Inflammatory macrophage treated with lipopolysaccharide for 1 hour (primary cell): ENCODE data around the gene TNIP2.

Experiments used
- DNase-seq, 2 donors: peaks; one replicate each; pipeline ENCODE4 v3.0.0-alpha.2; 2020 to 2022

The TNIP2 gene

DNA sequence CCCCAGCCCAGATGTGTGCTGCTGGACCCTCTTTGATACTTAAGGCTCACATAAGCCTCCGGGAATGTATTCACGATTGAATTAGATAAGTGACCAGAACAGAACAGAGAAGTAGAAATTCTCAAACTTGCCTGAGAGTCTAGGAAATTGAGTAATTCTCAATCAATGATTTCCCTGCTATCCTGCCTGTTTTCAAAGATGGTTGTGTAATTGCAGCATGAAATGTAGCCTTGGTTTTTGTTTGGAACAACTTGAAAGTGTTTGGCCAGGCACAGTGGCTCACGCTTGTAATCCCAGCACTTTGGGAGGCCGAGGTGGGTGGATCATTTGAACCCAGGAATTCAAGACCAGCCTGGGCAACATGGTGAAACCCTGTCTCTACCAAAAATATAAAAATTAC is 41.2 kb downstream of the TNIP2 start:
- DNase-seq = no peak

DNA sequence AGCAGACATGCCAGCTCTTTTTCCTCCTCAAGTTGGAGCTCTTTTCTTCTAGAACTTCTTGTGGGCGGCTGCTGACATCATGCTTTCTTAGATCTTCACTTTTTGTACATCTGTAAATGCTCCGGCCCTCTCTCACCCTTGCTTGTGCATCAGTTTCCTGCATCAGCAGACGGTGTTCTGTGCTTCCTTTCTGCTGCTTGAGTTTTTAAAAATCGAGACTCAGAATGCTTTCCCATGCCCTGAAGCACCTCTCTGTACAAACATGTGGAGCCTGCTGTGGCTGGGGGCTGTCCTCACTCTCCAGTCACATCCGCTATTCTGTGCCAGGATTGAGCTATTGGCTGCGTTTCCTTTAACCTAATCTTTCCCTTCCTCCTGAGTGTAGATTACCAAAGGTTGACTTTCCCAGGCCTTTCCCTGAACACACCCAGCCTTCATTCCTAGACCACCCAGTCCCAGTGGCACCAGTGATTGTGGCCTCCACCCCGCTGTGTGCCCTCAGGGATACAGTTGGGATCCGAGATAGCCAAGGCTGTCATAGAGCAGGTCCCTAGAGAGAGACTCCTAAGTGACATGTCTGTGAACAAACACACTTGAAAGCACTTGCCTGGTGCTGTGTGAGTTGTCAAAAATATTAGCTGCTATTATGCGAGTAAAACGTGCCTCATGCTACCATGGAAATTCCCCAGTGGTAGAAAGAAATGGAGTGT is 41.9 kb downstream of the TNIP2 start:
- DNase-seq = peak; percentile 33 to 47

DNA sequence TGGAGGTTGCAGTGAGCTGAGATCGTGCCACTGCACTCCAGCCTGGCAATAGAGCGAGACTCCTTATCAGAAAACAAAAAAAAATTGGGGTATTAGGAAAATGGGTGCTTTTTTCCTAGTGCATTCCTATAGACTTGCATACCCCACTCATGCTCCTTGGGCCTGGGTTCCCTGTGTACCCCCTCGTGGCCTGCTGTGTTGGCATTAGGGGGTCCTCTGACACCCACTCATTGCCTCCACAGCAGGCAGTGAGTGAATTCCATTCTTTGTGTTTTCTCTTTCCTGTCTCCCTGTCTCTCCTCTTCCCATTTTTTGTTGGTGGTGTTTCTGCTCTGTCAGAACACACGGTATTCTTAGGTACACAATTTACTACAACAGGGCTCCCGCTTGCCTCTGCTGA is 42.8 kb downstream of the TNIP2 start:
- no peak for DNase-seq

DNA sequence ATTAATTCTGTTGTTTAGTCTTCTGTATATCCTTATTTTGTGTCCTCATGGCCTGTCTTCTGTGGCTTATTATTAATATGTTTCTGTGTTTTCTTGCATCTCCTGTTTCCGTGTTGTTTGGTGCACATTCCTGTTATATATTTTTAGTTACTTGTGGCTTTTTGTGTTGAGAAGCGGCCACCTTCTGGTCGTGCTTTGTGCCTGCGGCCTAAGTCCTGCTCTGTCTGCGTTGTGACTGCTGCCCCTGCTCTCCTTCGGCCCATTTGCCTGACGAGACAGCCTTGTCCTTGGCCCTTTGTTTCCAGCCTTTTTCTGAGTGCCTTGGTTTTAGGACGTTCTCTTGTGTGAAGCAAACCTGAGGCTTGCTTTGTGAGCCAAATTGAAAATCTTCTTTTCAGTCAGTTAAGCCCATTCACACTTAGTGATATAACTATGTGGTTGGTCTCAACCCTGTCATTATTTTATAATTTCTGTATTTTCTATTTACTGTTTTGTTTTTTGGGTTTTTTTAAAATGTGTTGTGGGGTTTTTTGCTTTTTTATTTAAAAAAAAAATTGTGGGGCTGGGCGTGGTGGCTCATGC is 43.8 kb downstream of the TNIP2 start:
- no peak for DNase-seq

DNA sequence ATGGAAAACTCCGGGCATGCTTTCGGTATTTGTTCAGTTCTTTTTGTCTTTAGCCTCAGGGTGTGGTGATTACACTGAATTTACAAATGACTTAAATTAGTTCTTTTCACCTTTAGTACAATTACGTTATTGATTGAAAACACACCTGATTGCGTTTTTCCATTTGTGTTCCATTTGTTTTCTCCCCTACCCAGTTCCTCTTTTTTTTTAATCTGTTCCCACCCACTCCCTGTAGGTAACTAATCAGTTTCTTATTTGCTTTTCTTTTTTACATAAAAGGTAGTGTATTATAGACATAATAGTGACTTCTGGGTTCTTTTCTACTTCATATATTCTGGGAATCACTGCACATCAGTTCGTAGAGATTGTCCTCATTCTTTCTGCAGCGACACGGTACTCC is 53.4 kb downstream of the TNIP2 start:
- no peak for DNase-seq

DNA sequence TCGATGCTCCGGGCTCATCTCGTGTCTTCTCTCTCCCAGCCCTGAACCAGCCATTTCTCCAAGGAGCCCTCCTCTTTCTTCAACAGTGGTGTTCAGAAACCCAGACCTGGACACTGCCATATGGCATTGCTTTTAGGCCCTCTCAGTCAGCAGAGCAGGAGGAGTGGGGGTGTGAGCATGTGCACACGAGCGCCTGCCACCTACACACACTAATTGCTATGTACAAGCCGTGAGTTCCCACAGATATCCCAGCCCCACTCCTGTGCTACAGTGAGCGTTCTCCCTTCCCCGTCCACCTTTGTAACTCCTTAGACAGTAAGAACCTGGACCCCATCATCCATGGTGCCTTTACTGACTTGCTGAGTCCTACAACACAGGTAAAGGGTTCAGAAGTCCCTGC is 53.8 kb downstream of the TNIP2 start:
- DNase-seq = no peak

DNA sequence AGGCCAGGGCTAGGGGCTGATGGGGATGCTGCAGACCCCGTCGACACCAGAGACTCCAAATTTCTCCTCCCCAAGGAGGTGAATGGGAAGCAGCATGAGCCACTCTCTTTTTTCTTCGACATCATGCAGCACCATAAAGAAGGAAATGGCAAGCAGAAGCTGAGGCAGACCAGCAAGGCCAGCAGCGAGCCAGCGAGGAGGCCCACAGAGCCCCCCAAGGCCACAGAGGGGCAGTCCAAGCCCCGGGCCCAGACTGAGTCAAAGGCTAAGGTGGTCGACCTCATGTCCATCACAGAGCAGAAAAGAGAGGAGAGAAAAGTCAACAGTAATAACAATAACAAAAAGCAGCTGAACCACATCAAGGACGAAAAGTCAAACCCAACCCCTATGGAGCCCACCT is 56.1 kb downstream of the TNIP2 start:
- no peak for DNase-seq

DNA sequence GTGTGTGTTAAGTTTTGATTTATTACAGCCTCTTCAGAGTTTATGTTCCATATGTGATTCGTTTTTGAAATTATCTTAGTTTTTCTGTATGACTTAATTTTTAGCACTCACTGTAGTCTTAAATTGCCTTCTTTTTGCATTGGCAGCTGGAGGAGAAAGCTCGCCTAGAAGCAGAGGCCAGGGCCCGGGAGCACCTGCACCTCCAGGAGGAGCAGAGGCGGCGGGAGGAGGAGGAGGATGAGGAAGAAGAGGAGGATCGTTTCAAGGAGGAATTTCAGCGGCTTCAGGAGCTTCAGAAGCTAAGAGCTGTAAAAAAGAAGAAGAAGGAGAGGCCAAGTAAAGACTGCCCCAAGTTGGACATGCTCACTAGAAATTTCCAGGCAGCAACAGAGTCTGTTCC is 56.6 kb downstream of the TNIP2 start:
- DNase-seq = no peak

DNA sequence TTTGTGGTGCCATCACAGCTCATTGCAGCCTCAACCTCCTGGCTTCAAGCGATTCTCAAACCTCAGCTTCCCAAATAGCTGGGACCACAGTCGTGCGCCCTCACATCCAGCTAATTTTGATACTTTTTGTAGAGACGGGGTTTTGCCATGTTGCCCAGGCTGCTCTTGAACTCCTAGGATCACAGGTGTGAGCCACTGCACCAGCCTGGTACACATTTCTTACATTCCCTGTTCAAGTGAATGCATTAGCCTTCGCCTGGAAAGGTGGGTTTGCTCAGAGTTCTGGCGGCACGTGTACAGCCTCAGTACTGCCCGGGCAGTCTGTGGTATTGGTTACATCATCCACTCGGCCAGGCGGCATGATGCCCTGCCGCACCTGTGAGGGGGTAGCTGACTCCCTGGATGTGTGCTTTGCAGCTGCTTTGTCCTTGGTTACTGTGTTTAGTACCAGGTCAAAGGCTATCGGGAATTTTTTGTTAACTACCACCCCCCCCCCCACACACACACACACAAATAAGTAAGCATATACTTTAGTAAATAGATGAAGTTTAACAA is 57.1 kb downstream of the TNIP2 start:
- DNase-seq = no peak

DNA sequence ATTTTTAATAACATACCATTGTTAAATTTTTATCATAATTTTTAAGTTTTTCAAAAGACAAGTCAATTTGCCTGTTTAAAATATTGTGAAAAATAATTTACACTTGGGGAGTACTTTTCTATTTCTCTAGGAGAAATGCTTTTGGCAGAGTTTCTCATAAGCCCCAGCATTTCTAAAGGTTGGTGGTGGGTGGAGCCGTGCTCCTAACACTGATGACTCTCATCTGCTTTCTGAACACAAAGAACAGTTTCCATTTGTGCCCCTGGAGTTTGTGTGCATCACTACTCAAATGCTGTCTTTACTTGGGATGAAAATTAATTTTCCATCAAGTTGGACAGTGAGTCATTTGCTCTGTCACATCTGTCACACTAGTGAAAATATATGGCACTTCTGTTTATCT is 57.6 kb downstream of the TNIP2 start:
- DNase-seq = no peak

DNA sequence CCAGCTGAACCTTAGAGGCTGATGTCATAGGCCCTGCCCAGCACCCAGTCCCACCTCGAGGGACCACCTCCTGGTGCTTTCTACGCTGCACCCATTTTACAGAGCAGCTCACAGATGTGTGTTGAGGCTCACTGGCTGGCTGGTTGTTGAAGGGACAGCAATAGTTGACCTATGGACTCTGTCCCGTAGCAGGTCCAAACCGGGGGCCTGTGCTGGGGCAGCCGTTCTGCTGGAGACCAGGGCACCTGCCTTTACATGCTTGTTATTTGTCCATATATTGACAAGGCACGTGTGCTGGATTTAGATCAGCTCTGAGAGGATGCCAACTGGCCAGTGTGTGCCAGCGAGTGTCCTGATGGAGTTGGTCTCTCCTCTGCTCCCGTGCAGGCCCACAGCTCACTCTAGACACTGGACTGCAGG is 58.1 kb downstream of the TNIP2 start:
- DNase-seq = no peak

DNA sequence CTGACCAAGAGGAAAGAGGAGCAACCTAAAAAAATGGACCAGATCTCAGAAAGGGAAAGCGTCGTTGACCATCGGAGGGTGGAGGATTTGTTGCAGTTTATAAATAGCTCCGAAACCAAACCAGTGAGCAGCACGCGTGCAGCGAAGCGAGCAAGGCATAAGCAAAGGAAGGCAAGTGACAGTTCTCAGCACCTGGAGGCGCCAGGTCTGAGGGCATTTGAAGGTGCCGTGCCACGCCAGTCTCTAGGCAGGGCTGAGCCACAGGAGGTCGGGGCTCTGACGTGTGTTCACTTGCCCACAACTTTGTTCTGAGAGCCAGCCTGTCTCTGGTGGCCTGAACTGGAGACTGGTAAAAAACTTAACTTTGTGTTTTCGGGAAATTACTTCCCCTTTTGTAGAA is 59.7 kb downstream of the TNIP2 start:
- no peak for DNase-seq

DNA sequence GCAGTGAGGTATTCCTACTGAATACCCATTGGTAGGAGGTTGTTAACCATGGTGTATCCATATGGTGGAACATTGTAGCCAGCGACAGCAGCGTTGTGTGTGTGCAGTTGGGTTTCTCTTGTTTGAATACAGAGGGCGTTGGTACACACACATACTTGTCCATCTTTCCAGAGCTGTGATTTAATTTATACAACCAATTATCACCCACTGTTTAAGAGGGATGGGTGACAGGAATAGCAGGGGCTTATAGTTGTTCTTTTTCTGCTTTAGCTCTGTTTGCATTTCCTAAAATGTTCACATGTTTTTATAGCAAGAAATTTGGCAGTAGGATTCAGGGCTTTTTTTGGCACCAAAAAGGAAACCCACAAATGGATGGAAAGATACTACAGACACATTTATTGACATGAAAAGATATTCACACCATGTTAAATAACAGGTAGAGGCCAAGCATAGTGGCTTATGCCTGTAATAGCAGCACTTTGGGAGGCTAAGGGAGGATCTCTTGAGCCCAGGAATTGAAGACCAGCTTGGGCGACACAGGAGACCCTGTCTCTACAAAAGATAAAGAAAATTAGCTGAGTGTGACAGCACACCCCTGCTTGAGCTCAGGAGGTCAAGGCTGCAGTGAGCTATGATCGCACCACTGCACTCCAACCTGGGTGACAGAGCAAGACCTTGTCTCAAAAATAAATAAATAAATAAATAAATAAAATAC is 60.6 kb downstream of the TNIP2 start:
- no peak for DNase-seq

DNA sequence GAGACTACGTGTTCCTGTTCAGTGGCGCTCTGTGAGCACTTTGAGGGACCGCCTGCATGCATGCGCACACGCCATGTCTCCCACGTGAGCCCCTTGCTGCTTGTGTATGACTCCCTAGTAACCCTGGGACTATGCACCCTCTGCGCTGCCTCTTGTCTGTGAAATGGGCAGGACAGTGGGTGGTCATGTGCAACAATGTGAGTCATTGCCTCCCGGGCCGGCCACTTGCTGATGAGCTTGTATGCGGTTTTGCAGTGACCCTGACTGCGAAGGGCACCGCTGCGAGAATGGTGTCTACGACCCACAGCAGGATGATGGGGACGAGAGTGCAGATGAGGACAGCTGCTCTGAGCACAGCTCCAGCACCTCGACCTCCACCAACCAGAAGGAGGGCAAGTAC is 61.4 kb downstream of the TNIP2 start:
- DNase-seq = no peak

DNA sequence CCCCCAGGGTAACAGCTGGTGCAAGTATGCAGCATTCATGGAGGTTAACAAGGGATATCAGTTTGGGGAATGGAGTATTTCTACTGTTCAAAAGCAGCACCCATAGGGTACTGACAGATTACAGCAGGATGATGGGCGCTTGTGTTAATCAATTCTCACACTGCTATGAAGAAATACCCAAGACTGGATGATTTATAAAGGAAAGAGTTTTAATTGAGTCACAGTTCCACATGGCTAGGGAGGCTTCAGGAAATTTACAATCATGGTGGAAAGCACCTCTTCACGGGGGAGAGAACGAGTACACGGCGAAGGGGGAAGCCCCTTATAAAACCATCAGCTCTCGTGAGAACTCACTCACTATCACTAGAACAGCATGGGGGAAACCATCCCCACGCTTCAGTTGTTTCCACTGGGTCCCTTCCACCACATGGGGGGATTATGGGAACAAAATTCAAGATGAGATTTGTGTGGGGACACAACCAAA is 64.1 kb downstream of the TNIP2 start:
- no peak for DNase-seq
